ENCODE measurements around the gene LRATD1.
"Not testable (repeated sequence)": the region's sequence is repeated elsewhere in the genome, so short reads cannot be mapped to it uniquely, and the experiment has no call there.

The LRATD1 gene, protein sequence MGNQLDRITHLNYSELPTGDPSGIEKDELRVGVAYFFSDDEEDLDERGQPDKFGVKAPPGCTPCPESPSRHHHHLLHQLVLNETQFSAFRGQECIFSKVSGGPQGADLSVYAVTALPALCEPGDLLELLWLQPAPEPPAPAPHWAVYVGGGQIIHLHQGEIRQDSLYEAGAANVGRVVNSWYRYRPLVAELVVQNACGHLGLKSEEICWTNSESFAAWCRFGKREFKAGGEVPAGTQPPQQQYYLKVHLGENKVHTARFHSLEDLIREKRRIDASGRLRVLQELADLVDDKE

DNA sequence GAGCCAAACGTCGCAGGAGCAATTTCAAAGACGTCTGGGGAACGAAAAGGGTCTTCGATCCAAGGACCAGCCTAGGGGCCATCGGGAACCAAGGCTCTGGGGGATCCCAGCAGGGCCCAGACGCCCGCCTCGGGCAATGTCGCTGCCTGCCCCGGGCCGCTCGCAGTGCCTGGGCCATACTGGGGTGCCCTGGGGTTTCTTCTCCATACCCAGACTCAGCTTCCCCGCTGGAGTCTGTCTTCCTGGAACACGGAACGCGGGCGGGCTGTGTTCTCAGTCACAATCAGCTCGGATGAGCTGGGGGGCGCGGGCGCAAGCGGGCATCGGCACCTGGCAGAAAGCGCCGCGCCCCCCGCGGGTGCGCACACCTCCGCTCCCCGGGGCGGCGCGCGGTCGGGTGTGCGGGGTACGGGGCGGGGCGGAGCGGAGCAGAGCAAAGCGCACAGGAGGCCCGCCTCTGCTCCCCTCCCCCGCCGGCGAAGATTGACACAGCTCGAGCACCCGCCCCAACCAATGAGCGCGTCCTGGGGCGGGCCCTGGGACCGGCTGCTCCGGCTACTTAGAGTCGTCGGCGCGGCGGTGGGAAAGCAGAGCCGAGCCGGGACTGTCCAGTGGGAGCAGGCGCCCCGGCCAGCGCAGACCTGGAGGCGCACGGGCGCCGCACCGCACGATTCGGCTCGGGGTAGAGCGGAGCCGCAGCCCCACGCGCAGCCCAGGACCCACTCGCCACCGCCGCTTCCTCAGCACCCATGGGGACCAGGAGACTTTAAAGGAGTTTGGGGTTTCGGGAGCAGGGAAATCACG is at the start of gene LRATD1:
Gene LRATD1 (plus strand): TSS at position 585 of the 804 bp plus-strand sequence. CDS start 1,263 bp downstream, outside the sequence.
- in situ Hi-C loops (cut with MboI; ENCODE audit: low sequenced_read_pairs) = no loop called here

DNA sequence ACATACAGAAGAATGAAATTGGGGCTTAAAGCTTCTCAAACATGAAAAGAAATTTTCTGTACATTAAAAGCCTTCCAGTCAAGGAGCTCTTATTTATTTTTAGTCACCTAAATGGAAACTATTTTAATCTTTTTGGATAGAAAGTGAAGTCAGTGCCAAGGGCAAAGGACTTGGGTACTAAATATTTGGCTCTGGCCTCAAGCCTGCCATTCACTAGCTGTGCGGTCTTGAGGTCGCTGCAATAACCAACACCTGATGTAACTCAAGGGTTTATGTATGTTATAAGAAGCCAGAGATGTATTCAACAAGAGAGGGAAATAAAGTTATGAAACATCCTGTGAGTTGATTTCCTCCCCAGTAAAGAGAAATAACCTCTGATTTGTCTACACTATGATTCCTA is 49.5 kb upstream of the LRATD1 start:
- in situ Hi-C loops (cut with MboI; ENCODE audit: low sequenced_read_pairs) = no loop called here

DNA sequence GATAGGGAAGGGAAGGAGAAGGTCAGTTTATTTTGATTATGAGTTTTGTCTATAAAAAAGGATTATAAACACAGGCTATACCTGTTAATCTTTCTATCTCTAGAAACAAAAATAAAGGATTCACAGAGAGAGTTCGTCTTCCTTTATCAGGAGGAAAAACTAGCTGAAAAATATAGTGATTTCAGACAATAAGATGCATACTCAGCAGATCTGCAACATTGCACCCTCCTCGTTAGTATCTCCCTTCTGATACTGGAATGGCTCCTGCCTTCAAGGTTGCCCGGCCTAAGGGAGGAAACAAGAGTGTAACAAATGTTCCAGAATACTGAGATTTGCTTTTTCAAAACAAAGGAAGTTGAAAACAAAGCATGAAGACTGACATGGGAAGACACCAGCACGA is 48.7 kb upstream of the LRATD1 start:
- in situ Hi-C loops (cut with MboI; ENCODE audit: low sequenced_read_pairs) = no loop called here

DNA sequence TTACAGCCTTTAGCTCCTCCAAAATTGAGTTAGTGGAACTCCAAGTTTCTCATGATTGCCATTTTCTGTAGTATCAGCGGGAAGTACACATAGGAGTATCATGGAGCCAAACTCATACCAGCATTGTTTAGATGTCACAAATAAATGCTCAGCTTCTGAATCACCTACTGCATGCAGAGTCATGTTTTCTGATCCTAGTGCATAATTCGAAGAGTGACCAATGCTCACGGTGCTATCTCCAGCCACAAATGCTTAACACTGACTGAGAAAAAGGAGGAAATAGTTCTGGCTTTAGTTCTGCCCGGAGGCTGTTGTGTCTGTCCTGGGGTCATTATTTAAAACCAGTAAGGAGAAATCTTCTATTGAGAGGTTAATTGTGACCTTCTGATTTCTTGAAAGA is 45.4 kb upstream of the LRATD1 start:
- in situ Hi-C loops (cut with MboI; ENCODE audit: low sequenced_read_pairs) = no loop called here

DNA sequence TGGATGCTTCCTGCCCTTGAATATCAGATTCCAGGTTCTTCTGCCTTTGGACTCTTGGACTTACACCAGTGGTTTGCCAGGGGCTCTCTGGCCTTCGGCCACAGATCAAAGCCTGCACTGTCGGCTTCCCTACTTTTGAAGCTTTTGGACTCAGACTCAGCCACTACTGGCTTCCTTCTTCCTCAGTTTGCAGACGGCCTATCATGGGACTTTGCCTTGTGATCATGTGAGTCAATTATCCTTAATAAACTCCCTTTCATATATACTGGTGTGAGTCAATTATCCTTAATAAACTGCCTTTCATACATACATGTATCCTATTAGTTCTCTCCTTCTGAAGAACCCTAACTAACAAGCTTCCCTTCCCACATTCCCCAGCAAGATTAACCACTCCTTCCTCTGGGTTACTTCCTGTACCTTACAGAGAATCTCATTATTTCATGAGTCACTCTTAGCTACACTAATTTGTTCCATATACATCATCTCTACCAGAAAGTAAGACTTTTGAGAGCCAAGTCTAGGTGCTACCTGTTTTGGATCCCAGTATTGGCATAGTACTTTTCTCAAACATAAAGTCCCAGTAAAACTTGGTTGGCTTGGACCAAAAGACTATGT is 31.3 kb upstream of the LRATD1 start:
- in situ Hi-C loops (cut with MboI; ENCODE audit: low sequenced_read_pairs) = no loop called here

DNA sequence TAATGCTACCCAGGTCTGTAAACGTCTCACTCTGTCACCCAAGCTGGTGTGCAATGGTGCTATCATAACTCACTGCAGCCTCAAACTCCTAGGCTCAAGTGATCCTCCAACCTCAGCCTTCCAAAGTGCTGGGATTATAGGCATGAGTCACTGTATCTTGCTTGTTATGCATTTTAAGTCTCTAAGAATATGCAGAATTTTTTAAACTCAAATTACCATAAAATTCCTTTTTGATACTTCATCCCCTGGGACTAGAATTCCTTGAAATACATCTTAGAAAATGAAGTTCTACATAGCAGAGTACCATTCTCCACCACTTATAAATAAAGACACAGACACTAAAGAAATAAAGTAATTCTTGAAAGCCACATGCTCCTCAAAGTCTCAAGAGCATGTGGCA is 30.2 kb upstream of the LRATD1 start:
- in situ Hi-C loops (cut with MboI; ENCODE audit: low sequenced_read_pairs) = no loop called here

DNA sequence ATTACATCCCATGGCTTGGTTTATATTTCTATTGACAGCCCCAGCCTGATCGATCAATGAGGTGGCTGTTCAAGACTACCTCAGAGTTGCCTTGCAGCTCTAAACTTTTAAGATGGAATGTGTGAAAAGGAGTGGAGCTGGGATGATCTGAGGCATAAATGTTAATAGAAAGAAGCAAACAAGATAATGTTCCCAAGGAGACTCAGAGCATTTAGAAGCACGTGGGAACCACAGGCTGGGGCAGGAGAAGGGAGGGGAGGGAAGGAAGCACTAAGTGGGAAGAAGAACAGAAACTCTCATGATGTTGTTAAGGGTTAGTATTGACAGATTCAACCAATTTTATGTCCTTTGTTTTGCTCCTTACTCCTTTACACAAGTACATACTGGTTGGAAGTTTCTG is 28.8 kb upstream of the LRATD1 start:
- in situ Hi-C loops (cut with MboI; ENCODE audit: low sequenced_read_pairs) = no loop called here

DNA sequence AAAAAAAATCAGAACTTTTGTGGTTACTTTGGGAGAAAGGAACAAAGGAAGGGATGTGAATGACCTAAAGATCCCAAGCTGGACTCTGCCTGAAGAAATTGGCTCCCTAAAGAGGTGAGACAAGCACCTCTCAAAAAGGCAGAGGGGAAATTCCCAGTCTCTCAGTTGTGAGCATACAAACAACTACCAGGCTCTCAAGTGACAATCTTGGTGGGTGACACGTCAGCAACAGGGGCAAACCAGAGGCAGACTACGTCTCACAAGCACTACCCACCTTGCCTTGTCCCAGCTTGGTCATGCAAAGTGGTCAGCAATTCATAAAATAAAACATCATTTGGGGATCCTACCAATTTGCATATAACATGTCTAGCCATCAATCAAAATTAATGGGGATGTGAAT is 24.3 kb upstream of the LRATD1 start:
- in situ Hi-C loops (cut with MboI; ENCODE audit: low sequenced_read_pairs) = no loop called here

DNA sequence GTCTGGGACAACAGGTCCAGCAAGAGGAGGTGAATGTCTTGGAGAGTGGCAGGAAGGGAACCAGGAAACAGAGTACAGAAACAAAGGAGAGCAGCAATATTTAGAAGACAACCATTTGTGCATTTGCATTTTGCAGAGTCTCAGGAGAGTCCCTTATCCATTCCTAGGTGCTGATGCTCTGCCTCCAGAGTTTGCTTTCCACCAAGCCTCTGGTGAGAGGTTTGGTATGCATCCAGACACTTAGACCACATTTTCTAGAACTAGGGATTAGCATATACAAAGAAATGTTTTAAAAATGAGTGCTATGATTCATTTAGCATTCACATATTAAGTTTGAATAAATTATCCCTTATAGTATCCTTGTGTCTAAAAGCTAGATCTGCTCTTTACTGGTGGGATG is 18.5 kb upstream of the LRATD1 start:
- in situ Hi-C loops (cut with MboI; ENCODE audit: low sequenced_read_pairs) = no loop called here

DNA sequence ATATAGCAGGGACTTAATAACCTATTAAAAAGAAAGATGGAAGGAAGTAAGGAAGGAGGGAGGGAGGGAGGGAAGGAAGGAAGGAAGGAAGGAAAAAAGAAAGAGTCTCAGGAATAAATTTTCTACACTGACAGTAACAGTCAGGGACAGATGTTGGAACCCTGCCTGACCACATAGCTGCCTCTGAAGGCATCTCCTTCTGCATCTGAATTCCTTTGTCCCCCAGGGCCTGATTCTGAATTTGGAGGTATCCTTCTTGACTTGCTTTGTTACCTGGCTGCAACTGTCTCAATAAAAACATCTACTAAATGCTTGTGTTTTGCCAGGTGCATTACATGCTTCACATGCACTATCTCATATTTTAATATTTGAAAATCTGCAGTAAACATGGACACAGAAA is 17.4 kb upstream of the LRATD1 start:
- in situ Hi-C loops (cut with MboI; ENCODE audit: low sequenced_read_pairs) = no loop called here

DNA sequence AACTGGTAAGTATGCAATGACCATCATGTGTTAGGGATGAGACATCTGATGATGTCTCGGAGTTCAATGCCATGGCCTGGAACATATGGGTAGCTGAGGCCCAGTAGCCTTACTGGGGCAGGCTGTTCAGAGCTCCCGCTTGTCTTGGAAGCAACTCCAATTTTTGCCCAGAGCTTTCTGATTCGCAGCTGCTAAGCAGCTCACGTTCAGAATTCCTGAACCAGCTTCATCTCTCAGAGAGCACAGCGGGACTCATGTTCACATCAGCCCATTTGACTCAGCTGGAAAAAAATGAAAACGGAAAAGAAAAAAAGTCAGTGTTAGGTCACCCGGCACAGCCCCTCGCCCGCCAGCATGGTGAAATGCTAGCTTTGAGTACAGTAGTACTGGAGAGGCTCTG is 16.8 kb upstream of the LRATD1 start:
- in situ Hi-C loops (cut with MboI; ENCODE audit: low sequenced_read_pairs) = no loop called here

DNA sequence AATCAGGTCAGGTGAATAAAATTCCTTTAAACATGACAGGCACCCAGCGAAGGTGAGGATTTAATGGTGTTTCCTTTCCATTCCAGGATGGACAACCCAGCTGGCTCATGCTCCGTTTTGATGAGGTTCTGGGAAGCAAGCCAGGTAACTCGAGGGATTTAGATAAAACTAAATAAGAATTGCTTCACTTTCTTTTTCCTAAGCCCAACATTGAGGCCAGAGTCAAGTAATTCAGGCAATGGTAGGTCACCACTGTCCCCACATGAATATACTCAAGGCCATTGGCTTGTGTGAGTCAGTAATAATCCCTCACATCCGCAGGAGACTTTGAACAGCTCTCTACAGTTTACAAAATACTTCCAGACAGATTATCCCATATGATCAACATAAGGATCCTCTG is 16.2 kb upstream of the LRATD1 start:
- in situ Hi-C loops (cut with MboI; ENCODE audit: low sequenced_read_pairs) = no loop called here

DNA sequence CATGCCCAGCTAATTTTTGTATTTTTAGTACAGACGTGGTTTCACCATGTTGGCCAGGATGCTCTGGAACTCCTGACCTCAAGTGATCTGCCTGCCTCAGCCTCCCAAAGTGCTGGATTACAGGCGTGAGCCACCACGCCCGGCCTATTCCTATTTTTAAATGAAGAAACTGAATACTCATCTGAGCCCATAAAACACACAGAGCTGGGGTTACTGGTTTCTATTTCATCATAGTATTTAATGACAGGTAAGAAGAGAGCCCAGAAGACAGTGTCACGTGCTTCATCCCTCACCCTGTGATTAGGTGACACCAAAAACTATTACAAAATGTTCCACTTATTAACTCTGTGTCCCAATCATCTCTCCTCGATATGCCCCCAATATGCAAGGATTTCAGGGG is 15.6 kb upstream of the LRATD1 start:
- in situ Hi-C loops (cut with MboI; ENCODE audit: low sequenced_read_pairs) = no loop called here

DNA sequence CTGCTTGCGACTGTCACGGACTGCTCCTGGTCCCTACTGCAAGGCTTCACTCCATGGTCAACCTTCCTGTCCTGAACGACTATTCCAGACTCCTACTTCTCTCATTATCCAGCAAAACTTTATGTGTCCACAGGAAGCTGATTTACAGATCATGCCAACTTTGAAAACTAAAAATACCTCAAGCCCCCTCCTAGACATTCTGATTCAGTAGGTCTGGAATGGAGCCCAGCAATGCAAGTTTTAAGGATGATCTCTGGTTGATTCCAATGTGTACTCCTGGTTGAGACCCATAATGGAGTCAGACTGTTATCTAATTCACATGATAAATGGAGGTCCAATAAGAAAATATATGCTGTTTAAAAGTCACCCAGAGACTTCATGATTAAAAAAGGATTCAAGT is 13.1 kb upstream of the LRATD1 start:
- in situ Hi-C loops (cut with MboI; ENCODE audit: low sequenced_read_pairs) = no loop called here

DNA sequence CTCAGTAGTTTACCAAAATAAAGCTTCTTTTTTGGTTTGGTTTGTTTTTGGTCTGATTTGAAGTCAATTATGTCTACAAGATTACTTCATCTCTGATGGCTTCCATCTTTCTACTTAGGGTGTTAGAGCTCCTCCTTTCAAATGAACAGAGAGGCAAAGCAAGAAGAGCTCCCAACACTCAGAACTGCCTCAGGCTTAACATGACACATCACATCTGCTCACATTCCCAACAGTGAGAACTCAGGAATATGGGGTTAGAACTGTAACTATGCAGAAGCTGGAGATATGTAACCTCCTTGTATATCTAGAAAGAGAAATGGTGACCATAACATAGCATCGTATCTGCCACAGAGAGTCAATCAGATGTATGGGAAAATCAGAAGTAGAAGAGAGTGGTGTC is 11.4 kb upstream of the LRATD1 start:
- in situ Hi-C loops (cut with MboI; ENCODE audit: low sequenced_read_pairs) = no loop called here

DNA sequence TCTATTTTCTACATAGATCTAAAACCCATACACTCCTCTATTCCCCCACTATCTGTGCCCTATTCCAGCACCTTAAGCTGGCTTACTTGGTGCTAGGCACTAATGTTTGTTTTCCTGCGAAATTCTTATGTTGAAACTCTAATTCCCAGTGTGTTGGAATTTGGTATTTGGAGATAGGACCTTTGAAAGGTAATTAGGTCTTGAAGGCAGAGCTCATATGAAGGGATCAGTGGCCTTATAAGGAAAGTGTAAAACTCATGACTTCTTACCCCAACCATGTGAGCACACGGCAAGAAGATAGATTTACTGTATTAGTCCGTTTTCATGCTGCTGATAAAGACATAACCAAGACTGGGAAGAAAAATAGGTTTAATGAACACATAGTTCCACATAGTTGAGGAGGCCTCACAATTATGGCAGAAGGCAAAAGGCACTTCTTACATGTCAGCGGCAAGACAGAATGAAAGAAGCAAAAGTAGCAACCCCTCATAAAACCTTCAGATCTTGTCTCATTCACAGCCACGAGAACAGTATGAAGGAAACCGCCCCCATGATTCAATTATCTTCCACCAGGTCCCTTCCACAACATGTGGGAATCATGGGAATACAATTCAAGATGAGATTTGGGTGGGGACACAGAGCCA is 10.5 kb upstream of the LRATD1 start:
- in situ Hi-C loops (cut with MboI; ENCODE audit: low sequenced_read_pairs) = no loop called here

DNA sequence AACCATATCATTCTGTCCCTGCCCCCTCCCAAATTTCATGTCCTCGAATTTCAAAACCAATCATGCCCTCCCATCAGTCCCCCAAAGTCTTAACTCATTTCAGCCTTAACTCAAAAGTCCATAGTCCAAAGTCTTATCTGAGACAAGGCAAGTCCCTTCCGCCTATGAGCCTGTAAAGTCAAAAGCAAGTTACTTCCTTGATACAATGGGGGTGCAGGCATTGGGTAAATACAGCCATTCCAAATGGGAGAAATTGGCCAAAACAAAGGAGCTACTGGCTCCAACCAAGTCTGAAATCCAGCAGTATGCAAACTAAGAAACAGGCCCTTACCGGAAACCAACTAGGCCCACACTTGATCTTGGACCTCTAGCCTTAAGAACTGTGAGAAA is 10.0 kb upstream of the LRATD1 start:
- in situ Hi-C loops (cut with MboI; ENCODE audit: low sequenced_read_pairs) = not testable (repeated sequence)

DNA sequence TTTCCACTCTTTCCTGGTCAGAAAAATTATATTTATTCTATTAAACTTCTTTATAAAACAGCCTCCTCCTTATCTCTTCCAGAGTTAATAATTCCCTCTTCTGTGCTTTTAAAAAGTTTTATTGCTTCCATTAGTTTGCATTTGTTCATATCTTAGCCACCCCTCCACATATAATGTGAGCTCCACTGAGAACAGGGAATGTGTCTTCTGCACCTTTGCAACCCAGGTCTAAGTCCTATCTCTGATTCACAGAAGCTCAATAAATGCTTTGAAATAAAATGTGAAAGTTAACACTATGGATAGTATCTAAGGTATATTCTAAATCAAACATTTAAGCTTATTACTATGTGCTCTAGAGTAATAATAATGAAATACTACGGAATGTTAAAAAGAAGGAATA is 9.3 kb upstream of the LRATD1 start:
- in situ Hi-C loops (cut with MboI; ENCODE audit: low sequenced_read_pairs) = no loop called here

DNA sequence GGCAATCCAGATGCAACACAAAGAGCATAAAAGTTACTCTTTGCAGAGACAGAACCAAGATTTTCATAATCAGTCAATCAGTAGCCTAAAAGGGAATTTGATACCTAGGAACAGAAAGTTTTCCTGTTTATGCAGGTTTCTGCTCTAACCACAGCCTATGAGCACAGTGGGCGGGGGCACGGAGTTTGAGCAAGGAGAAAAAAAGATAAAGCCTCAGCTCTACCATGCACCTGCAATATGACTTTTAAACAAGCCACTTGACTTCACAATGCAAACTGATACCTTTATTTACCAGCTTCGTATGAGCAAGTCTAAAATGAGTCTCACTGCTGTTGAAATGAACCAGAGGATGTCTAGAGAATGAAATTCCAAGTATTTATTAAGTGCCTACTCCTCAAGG is 5.6 kb upstream of the LRATD1 start:
- in situ Hi-C loops (cut with MboI; ENCODE audit: low sequenced_read_pairs) = no loop called here

DNA sequence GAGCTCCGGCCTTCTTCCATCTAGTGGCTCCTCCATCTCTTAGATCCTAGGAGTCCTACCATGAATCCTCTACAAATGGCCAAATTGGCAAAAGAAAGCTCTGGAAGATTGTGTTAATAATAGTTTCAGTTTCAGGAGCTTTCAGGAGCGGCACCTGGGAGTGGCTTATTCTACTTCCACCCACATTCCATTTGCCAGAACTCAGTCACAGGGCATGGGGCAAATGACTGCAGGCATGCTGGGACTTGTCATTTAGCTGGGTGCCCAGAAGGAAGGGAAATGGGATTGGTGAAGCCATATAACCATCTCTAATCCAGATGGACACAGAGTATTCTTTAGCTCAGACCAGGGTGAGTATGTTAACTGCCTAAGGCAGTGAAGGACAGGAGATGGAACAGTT is 3.6 kb upstream of the LRATD1 start:
- in situ Hi-C loops (cut with MboI; ENCODE audit: low sequenced_read_pairs) = no loop called here

DNA sequence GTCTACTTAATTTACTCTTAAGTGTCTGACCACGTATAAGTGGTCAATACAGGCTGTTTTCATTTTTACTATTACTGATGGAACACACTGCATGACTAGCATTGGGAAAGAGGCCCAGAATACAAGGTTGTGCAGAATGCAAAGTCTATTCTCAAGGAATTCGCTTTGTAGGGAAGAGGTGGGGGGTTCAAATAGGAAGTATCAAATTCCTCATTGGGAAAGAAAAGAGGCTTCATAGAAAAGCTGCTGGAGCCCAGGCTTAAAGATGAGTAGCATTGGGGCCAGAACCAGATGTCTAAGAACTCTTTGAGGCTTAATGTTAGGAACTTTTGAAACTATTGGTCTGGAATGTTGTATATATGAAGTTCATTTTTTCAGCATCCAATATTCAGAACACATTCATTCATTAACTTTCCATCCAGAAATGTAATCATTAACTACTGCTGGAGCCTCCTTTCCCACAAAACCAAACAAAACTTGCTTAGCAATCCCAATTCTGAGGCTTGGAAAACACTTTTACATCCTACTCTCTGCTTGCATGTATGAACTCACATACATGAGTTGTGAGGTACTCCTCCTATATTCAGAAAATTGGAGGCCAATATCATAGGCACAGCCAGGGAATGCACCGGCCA is 994 bp upstream of the LRATD1 start:
- in situ Hi-C loops (cut with MboI; ENCODE audit: low sequenced_read_pairs) = no loop called here
